GM12878 (cell line): ENCODE results near the gene SOX30. TPM values are rescaled to one million over a fixed set of nuclear protein-coding genes. Genes with fewer than 3 reads are reported as not detected.
"Not testable (repeated sequence)": the region's sequence is repeated elsewhere in the genome, so short reads cannot be mapped to it uniquely, and the experiment has no call there.

Experiments
- ATAC-seq: fragments of 200-7000 bp; cut with Tn5 transposase; 3 replicates; pipeline ENCODE4 v1.9.1; 2020; ENCODE audit warnings: mild to moderate bottlenecking, moderate library complexity
- Bru-seq: library from RNA; stranded (reverse); fragments of 400-500 nt; gene quantifications from one replicate; lab custom pipeline; 2021; lab: Mats Ljungman, UMichigan
- BruChase-seq, 2 experiments: library from RNA; stranded (reverse); fragments of 400-500 nt; gene quantifications; one replicate each; lab custom pipeline; 2021; lab: Mats Ljungman, UMichigan
- BruUV-seq: library from RNA; stranded (reverse); fragments of 400-500 nt; replicated peaks from 2 replicates; lab custom pipeline; 2021; lab: Mats Ljungman, UMichigan
- CTCF ChIA-PET: fragments of 300-600 bp; sonication (Branson Sonifier 250); formaldehyde crosslinking; extraction: SDS; loops from one replicate; lab custom pipeline; 2021; ENCODE audit warnings: inconsistent platforms; lab: Yijun Ruan, JAX
- POLR2A ChIA-PET: fragments of 350-600 bp; formaldehyde crosslinking; extraction: SDS; loops from one replicate; lab custom pipeline; 2021; ENCODE audit warnings: inconsistent platforms; lab: Charles Lee
- RAD21 ChIA-PET: fragments of 300-600 bp; sonication (Branson Sonifier 250); formaldehyde crosslinking; loops from one replicate; lab custom pipeline; 2023; ENCODE audit warnings: antibody characterized with exemption; ENCODE audit not compliant: unreplicated experiment; lab: Charles Lee
- SMC1A ChIA-PET: fragments of 300-600 bp; sonication (Branson Sonifier 250); formaldehyde crosslinking; loops from one replicate; lab custom pipeline; 2023; ENCODE audit not compliant: unreplicated experiment, uncharacterized antibody; lab: Charles Lee
- DNase-seq: peaks from one replicate; pipeline ENCODE4 v3.0.0-alpha.2; 2011; ENCODE audit warnings: low read depth, low spot score
- FAIRE-seq: peaks from 3 replicates; lab custom pipeline; 2011; peaks lifted over from hg19 to GRCh38; lab: Jason Lieb, UNC
- H2AFZ ChIP-seq: 2 replicates; pipeline ENCODE4 v1.6.0; 2011; ENCODE audit warnings: low read depth, low read length, control low read depth; ENCODE audit not compliant: control insufficient read depth
- H3K27ac ChIP-seq: 2 replicates; pipeline ENCODE4 v1.5.1; 2011; ENCODE audit warnings: control low read depth; ENCODE audit not compliant: control insufficient read depth, insufficient read depth
- H3K27me3 ChIP-seq, 2 experiments: replicated peaks in 1 of 2; 2 replicates each; pipeline versions ENCODE4 v1.6.0 to v1.6.1; 2011; ENCODE audit warnings: low read length in 1 of 2; ENCODE audit not compliant: control insufficient read depth in 2 of 2, insufficient read depth in 2 of 2
- H3K36me3 ChIP-seq, 2 experiments: 2 replicates each; pipeline ENCODE4 v1.5.1; 2011; ENCODE audit warnings: low read length in 1 of 2; ENCODE audit not compliant: control insufficient read depth in 2 of 2, insufficient read depth in 2 of 2
- H3K4me1 ChIP-seq: 2 replicates; pipeline ENCODE4 v1.6.1; 2011; ENCODE audit warnings: mild to moderate bottlenecking, low read length, moderate library complexity, mixed read lengths; ENCODE audit not compliant: control insufficient read depth, insufficient read depth
- H3K4me2 ChIP-seq: 2 replicates; pipeline ENCODE4 v1.6.0; 2011; ENCODE audit warnings: control low read depth; ENCODE audit not compliant: control insufficient read depth, insufficient read depth
- H3K4me3 ChIP-seq: fragments of 200-600 bp; sonication (generic); 2 replicates; pipeline ENCODE4 v1.5.1; 2016
- H3K79me2 ChIP-seq: 2 replicates; pipeline ENCODE4 v1.6.0; 2011; ENCODE audit warnings: low read length; ENCODE audit not compliant: control insufficient read depth, insufficient read depth
- H3K9ac ChIP-seq: 2 replicates; pipeline ENCODE4 v1.8.0; 2011; ENCODE audit warnings: low read length, control low read depth, mixed read lengths; ENCODE audit not compliant: control insufficient read depth, insufficient read depth
- H3K9me3 ChIP-seq: replicated peaks from 3 replicates; pipeline ENCODE4 v1.5.1; 2011; ENCODE audit warnings: mild to moderate bottlenecking, low read length; ENCODE audit not compliant: control insufficient read depth, insufficient read depth
- H4K20me1 ChIP-seq: 2 replicates; pipeline ENCODE4 v1.6.0; 2011; ENCODE audit not compliant: control insufficient read depth, insufficient read depth
- CREB1 ChIP-seq: IDR thresholded peaks from 2 replicates; pipeline ENCODE4 v1.6.1; 2012; ENCODE audit warnings: low read depth, mild to moderate bottlenecking, inconsistent platforms
- E2F8 ChIP-seq: fragments of 450-650 bp; IDR thresholded peaks from 2 replicates; pipeline ENCODE4 v1.6.1; 2018; ENCODE audit warnings: mild to moderate bottlenecking, low read depth, moderate library complexity; ENCODE audit not compliant: partially characterized antibody
- PML ChIP-seq: IDR thresholded peaks from 2 replicates; pipeline ENCODE4 v1.6.1; 2012; ENCODE audit warnings: low read length, inconsistent platforms
- RELA ChIP-seq: fragments of 450-650 bp; IDR thresholded peaks from 2 replicates; pipeline ENCODE4 v1.8.0; 2014; ENCODE audit warnings: borderline replicate concordance; ENCODE audit not compliant: partially characterized antibody
- WGBS: methylation state at CpG from one replicate; pipeline ENCODE4 v1.1.6; 2016; ENCODE audit warnings: low lambda C conversion rate; ENCODE audit not compliant: insufficient replicate concordance, insufficient coverage; ENCODE audit errors: missing lambda C conversion rate; 5-methylcytosine and 5-hydroxymethylcytosine counted together
- in situ Hi-C: fragments of 300-500 bp; cut with MboI; formaldehyde crosslinking; loops from 9 replicates; pipeline ENCODE4 v1.14.3; 2018; ENCODE audit warnings: mixed read lengths
- intact Hi-C: fragments of 100-400 bp; cut with micrococcal nuclease; formaldehyde crosslinking; loops from one replicate; pipeline ENCODE4 v1.14.2; 2022; ENCODE audit not compliant: unreplicated experiment
- long read RNA-seq, 2 experiments: library from polyadenylated mRNA; unstranded; transcript quantifications; one replicate each; pipeline ENCODE4 v2.0.0, GENCODE V29; 2019 to 2020
- polyA minus RNA-seq, 3 experiments: library from RNA; depleted of rRNA, polyadenylated mRNA; stranded (reverse); fragments of >200 nt; gene quantifications; 2 replicates each; pipeline ENCODE4 v1.2.3, GENCODE V29; 2011
- polyA plus RNA-seq, 11 experiments: library from polyadenylated mRNA; depleted of rRNA in 4 of 11; unstranded in 6 of 11; stranded (reverse) in 5 of 11; fragments of >200 nt; fragmentation: Nextera tagmentation in 4 of 11; fragmentation: Illumina TruSeq in 1 of 11; extraction: Ambion mirVana in 4 of 11; extraction: Trizol in 1 of 11; gene quantifications; 1 replicate in 1 of 11; 2 replicates in 10 of 11; pipeline versions ENCODE4 v1.2.1 to v1.2.3, GENCODE V29; 2011 to 2016; ENCODE audit warnings: inconsistent platforms in 2 of 11, missing spikeins in 2 of 11, low read depth in 1 of 11
- total RNA-seq, 4 experiments: library from RNA; depleted of rRNA in 3 of 4; stranded (reverse); fragments of >200 nt in 3 of 4; fragmentation: Illumina TruSeq in 1 of 4; extraction: Trizol in 1 of 4; gene quantifications; 2 replicates each; pipeline versions ENCODE4 v1.2.1 to v1.2.3, GENCODE V29; 2013 to 2021

Gene SOX30
- 0.17 and 0.31 TPM in 2 replicates for total RNA-seq (2013; cell fraction: nucleolus; rRNA removed)
- 0.11 TPM in 1 of 2 replicates, not detected in the other for total RNA-seq (2014; rRNA removed)
- total RNA-seq (2014; rRNA removed; fragmentation: Illumina TruSeq; extraction: Trizol): 0.09 TPM in 1 of 2 replicates, not detected in the other
- 0.11 and 0.13 TPM in 2 replicates for total RNA-seq (2021)
- polyA plus RNA-seq (2011; ENCODE audit: low read depth): not detected
- 0.06 and 0.11 TPM in 2 replicates for polyA plus RNA-seq (2011; rRNA removed)
- 0.07 TPM in 2 replicates for polyA plus RNA-seq (2011; cell fraction: cytosol; rRNA removed)
- not detected in 2 replicates for polyA plus RNA-seq (2011; cell fraction: nucleus; rRNA removed)
- polyA plus RNA-seq (2012): 0.04 and 0.07 TPM in 2 replicates
- polyA plus RNA-seq (2014; fragmentation: Illumina TruSeq; extraction: Trizol): 0.10 TPM in 1 of 2 replicates, not detected in the other
- polyA plus RNA-seq (2014; fragmentation: Nextera tagmentation; extraction: Ambion mirVana): under 1 TPM; 0.06 to 0.07 TPM
- polyA plus RNA-seq (2014; rRNA removed): 0.08 TPM in 1 of 2 replicates, not detected in the other
- under 1 TPM; 0.09 to 0.32 TPM for polyA plus RNA-seq (2016; fragmentation: Nextera tagmentation; extraction: Ambion mirVana)
- polyA minus RNA-seq (2011; rRNA and poly(A)+ RNA removed): 0.22 and 0.26 TPM in 2 replicates
- not detected in 2 replicates for polyA minus RNA-seq (2011; cell fraction: cytosol; rRNA and poly(A)+ RNA removed)
- 0.12 TPM in 1 of 2 replicates, not detected in the other for polyA minus RNA-seq (2011; cell fraction: nucleus; rRNA and poly(A)+ RNA removed)
- percentile 34 among the genes with signal in this experiment for Bru-seq, nascent RNA
- percentile 30 among the genes with signal in this experiment for BruChase-seq, experiment 1, labeled RNA remaining after a 6-hour chase
- percentile 23 among the genes with signal in this experiment for BruChase-seq, experiment 2, labeled RNA remaining after a 2-hour chase
- long read RNA-seq, experiment 1: 0 reads
- long read RNA-seq, experiment 2: 0 reads

DNA sequence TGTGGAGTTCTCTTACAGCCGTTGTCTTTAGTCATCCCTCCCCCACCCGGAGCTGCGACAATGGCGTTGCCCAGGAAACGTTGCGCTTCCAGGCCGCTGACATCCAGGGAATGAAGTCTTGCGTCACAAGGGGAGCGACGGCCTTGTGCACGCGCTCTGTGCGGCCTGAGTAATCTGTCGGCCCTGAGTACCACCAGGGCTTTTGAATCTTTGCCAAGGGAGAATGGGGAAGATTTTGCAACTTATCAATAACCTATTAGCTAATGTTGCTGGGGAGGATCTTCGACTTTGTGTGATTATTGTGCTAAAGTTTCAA lies at the start of gene SOX30:
SOX30 (minus strand) TSS at position 62 of the 316 bp plus-strand sequence. CDS start 360 bp downstream, outside the sequence.
- H4K20me1 ChIP-seq: no peaks in the 10 kb centered on the region
- no peak within 1 kb of the TSS for H3K9ac ChIP-seq
- SMC1A ChIA-PET: interaction anchor here (1.4 to 1.6 kb wide), 2 partner anchors 44 to 91 kb away, joined by 3 read pairs; partner anchors contain the start of gene LSM11
- WGBS: 92% methylated on average over 15 of the region's 15 CpGs
- DNase-seq: no peak
- peak within 1 kb of the TSS; percentile 50 for H2AFZ ChIP-seq
- ATAC-seq: no peak
- no peaks in the 10 kb centered on the region for H3K36me3 ChIP-seq
- no peaks in the 10 kb centered on the region for H3K4me1 ChIP-seq
- in situ Hi-C loops (no loop called here), intact Hi-C loops (loop anchor here (5.0 kb wide), 1 partner anchor 80 kb away; no protein-coding TSS in a partner anchor)
- peak within 1 kb of the TSS; percentile 63 for H3K4me2 ChIP-seq
- POLR2A ChIA-PET: interaction anchor here (0.6 to 0.8 kb wide), 2 partner anchors 58 to 64 kb away, joined by 3 read pairs; no protein-coding TSS in a partner anchor
- H3K9me3 ChIP-seq: peaks cover 10% of the 10 kb centered on the region; the same call in 2 of the 3 replicates
- FAIRE-seq: no peak
- no peak for TF ChIP-seq CREB1
- TF ChIP-seq E2F8: no peak
- TF ChIP-seq RELA: no peak
- TF ChIP-seq PML: no peak
- H3K4me3 ChIP-seq: no peak within 1 kb of the TSS; the same call in 1 of the 2 replicates
- no peak within 1 kb of the TSS for H3K27ac ChIP-seq
- TSS peak; percentile 57 for BruUV-seq
- H3K79me2 ChIP-seq: no peaks in the 10 kb centered on the region
- CTCF ChIA-PET: interaction anchor here (1.3 kb wide), 1 partner anchor 79 kb away, joined by 4 read pairs; the partner anchor contains the start of gene THG1L
- H3K27me3 ChIP-seq: no peaks in the 10 kb centered on the region
- RAD21 ChIA-PET: interaction anchor here (0.8 kb wide), 1 partner anchor 220 kb away, joined by 3 read pairs; no protein-coding TSS in a partner anchor

DNA sequence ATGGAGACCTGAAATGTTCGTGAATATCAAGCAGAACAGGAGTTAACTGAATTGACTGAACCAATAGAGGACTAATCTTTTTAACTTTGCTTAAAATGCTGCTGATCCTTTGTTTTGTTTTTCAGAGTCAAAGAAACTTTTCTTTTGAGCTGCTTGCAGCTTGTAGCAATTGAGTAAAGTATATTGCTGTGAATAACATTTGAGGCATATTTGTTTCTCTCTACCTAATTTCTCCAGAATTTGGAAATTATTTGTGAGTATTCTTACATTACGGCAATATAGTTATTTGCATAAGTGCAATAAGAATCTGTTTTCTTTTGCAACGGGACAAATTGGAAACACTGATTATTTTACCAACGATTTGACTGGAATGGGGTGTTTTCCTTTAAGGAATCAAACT lies 46.4 kb upstream of the SOX30 start:
- H4K20me1 ChIP-seq, H3K9me3 ChIP-seq, POLR2A ChIA-PET, BruUV-seq, intact Hi-C loops, ATAC-seq, CTCF ChIA-PET, H3K36me3 ChIP-seq, H3K79me2 ChIP-seq, SMC1A ChIA-PET, in situ Hi-C loops, FAIRE-seq, H3K27ac ChIP-seq, RAD21 ChIA-PET, H3K4me3 ChIP-seq, H3K27me3 ChIP-seq, H3K9ac ChIP-seq, H3K4me2 ChIP-seq, DNase-seq, H3K4me1 ChIP-seq, H2AFZ ChIP-seq: not testable (repeated sequence)
- WGBS: 52% methylated on average over 4 of the region's 4 CpGs
